Measurements from ENCODE around the gene BUB3. TPM values are rescaled to one million over a fixed set of nuclear protein-coding genes. Genes with fewer than 3 reads are reported as not detected.

Gene BUB3, protein sequence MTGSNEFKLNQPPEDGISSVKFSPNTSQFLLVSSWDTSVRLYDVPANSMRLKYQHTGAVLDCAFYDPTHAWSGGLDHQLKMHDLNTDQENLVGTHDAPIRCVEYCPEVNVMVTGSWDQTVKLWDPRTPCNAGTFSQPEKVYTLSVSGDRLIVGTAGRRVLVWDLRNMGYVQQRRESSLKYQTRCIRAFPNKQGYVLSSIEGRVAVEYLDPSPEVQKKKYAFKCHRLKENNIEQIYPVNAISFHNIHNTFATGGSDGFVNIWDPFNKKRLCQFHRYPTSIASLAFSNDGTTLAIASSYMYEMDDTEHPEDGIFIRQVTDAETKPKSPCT
- total RNA-seq (2014; rRNA removed; shearing (Covaris generic)), result 234 and 262 TPM in 2 replicates

DNA sequence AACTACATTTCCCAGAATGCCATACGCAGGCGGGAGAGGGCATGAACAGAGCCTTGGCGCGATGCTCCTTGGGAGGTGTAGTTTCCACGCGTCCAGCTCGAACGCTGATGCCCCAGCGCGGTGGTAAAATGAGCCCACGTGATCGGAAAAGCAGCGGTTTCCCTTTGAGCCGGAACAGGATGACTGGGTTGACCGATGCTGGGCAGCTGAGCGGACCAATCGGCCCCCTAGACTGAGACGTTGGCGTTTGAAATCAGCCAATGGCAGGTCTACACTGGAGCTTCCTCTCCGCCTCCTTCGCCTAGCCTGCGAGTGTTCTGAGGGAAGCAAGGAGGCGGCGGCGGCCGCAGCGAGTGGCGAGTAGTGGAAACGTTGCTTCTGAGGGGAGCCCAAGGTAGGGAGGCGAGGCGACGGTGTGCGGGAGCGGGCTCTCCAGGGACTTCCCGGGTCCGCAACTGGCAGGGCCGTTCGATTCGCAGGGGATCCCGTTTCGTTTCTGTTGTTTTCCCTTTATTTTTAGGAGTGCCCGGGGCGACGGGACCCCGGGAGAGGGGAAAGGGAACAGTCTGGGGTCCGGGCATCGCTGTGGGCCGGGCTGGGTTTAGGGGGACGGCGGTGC is at the start of gene BUB3:
BUB3 (plus strand) TSS at position 311 of the 619 bp plus-strand sequence. CDS start 516 bp downstream, outside the sequence.
- peak; percentile 99 for DNase-seq (ENCODE audit: low read depth)

DNA sequence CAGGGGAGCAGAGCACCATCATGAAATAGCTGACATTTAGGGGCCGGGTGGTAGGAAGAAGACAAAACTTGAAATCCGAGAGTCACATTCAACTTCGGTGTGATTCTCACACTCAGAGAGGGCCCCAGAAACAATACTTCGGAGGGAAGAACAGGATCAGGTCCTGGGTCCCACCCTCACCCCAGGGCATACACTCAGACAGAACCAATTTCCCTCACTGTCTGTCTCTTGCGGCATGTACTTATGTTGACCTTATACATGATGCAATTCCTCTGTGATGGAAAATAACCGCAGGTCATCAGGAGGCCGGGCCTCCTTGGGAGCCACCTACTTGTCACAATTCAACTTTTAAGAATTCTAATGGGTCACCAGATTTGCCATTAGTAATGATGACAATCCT is 44.7 kb upstream of the BUB3 start:
- DNase-seq (ENCODE audit: low read depth), result peak; percentile 75

GRCh38 chr10:123117644-123118417 is 36.4 kb upstream of the BUB3 start:
- no peak for DNase-seq (ENCODE audit: low read depth)

DNA sequence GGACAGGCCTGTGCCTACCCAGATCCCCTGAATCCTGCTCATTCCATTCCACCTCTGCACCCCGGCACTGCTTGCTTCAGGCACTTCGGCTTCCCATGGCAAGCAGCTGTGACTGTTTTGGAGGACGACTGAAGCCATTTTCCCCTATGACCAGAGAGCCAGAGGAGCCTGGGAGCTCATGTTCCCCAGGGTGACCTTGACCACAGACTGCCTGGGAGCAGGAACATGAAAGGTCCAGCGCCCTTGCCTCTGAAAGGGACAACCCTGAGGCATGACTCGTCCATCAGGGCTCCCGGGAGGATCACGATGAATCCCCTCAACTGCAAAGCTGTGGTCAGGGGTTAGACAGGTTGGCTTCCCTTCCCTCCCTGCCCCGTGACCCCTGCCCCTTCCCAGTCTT is 35.1 kb upstream of the BUB3 start:
- DNase-seq (ENCODE audit: low read depth), result no peak

GRCh38 chr10:123126246-123126645 is 28.0 kb upstream of the BUB3 start:
- DNase-seq (ENCODE audit: low read depth), result no peak

DNA sequence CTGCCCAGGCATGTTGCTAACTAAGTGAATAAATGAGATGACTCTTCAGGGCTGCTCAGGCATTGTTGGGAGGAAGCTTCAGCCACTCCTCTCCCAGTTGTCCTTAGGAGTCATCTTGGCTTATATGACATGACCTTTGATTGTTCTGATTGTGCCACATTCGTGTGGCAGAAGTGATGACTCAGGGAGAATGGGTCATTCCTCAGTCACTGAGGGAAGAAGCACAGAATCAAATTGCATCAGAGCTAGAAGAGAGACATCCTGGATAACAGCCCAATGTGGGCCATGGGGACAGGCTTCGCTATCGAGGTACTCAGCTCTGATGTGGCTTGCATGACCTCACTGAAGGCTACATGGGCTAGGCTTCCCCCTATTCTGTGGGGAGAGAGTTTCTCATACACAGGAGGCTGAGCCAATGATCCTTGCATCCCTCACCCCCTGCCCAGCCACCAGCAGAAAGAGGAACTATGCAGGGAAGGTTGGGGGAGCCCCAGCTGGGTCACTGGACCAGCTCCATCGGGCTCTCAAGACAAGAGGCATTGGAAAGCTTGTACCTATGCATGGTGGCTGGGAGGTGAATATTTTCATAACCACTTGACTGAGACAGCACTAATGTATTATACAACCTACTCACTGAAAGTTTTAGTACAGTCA is 24.5 kb upstream of the BUB3 start:
- DNase-seq (ENCODE audit: low read depth), result peak; percentile 28

GRCh38 chr10:123132576-123133477 is 21.4 kb upstream of the BUB3 start:
- DNase-seq (ENCODE audit: low read depth), result peak; percentile 63

- no peak for DNase-seq (ENCODE audit: low read depth)
These were observed 20.5 kb upstream of the BUB3 start for GRCh38 chr10:123133541-123134342.

GRCh38 chr10:123134343-123134914 is 19.8 kb upstream of the BUB3 start:
- no peak for DNase-seq (ENCODE audit: low read depth)

- DNase-seq (ENCODE audit: low read depth), result no peak
These were observed 19.2 kb upstream of the BUB3 start for GRCh38 chr10:123134915-123135414.

DNA sequence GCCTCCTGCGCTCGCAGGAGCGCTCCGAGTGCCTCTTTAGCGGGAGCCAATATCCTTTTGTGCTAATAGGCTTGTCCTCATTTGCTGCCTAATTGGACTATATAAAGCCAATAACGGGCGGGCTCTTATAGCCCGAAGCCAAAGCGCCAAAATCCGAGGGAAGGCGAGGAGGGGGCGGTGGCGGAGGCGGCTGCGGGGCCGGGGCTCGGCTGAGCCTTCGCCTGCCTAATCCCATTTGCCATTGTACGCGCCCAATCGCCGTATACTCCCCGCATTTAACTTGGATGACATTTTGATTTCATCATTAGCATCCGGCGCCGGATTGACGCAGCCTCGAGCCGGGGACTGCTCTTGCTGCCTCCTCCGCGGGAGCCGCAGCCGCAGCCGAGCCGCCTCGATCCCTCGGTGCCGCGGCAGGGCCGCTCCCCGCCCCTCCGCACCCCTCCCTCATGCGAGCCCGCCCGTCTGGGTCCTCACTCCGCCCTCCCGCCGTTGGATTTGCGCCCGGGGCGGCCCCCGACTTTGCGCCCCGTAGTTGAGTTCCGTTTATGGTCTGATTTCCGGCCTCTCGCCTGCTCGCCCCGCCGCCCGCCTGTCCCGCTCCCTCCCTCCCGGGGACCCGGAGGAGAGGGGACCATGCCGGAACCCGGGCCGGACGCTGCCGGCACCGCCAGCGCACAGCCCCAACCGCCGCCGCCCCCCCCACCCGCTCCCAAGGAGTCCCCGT is 18.6 kb upstream of the BUB3 start, which contains the start of gene HMX3:
HMX3 (plus strand) TSS at position 556 of the 727 bp plus-strand sequence; CDS start at position 637, 81 bp downstream.
- no peak for DNase-seq (ENCODE audit: low read depth)

DNA sequence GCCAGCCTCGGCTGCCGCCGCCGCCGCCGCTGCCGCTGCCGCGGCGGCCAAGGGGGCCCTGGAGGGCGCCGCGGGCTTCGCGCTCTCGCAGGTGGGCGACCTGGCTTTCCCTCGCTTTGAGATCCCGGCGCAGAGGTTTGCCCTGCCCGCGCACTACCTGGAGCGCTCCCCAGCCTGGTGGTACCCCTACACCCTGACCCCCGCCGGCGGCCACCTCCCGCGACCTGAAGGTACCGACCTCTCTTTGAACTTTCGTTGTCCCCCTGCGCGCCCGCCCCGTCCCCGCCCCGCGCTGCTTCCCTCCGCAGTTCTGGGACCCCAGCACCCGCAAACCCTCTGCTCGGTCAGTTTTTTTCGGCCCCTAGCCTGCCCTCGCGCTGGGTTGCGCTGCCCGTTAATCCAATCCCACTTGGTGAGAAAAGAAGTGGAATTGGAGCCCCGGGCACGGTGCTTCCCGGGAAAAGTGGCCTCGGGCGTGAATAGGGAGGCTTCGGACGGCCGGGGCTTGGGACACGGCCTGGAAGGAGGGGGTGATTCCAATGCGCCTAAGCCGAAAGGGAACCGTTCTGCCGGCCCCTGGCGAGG is 17.9 kb upstream of the BUB3 start:
- DNase-seq (ENCODE audit: low read depth), result no peak

DNA sequence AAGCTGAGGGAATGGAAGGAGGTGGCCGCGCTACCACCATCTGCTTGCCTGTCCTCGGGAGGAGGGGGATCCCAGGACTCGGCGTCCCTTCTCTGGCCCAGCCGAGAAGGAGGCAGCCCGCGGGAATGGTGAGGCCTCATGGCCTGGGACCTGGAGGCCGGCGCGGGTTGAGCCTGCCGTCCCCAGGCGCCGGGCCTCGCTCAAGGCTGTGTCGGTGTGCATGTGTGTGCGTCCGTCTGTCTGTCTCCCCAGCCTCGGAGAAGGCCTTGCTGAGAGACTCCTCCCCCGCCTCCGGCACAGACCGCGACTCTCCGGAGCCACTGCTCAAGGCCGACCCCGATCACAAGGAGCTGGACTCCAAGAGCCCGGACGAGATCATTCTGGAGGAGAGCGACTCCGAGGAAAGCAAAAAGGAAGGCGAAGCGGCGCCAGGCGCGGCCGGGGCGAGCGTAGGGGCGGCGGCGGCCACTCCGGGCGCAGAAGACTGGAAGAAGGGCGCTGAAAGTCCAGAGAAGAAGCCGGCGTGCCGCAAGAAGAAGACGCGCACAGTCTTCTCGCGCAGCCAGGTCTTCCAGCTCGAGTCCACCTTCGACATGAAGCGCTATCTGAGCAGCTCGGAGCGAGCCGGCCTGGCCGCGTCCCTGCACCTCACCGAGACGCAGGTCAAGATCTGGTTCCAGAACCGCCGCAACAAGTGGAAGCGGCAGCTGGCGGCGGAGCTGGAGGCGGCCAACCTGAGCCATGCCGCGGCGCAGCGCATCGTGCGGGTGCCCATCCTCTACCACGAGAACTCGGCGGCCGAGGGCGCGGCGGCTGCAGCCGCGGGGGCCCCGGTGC is 17.2 kb upstream of the BUB3 start:
- no peak for DNase-seq (ENCODE audit: low read depth)

GRCh38 chr10:123139165-123139520 is 15.1 kb upstream of the BUB3 start:
- DNase-seq (ENCODE audit: low read depth), result no peak

DNA sequence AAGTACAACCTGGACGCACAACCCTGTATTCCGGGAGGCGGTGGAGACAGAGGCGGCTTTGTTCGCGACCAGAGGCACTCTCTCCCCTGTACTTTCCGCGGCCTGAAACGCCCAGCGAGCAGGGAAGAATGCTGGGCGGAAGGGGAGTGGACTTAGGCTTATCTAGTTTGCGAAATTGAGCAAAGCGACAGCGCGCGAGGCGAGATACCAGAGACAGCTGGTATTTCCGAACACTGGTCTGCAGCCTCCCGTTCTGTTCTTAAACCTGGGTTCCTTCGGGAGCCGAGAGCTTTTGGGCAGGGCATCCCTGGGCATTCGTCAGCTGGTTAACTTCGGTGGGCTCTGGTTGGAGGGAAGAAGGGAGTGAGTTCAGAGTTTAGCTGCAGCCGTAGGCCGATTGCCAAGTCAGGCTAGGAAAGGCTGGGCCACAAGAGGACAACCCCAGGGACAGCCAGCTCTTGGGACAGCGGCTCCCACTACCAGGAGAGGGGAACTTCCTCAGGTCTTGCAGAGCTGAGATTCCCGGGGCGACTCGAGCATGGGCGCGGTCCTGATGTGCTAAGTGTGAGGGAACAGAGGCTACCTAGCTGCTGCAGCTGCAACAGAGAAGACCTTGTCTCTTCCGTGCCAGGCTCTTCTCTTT is 14.6 kb upstream of the BUB3 start:
- peak; percentile 27 for DNase-seq (ENCODE audit: low read depth)

- DNase-seq (ENCODE audit: low read depth), result no peak
These were observed 13.8 kb upstream of the BUB3 start for GRCh38 chr10:123140164-123140982.

All from RPMI7951 (cell line).